Measurements from ENCODE around the gene IGFBP6.
A peak's percentile ranks its signal among the peaks of the same experiment; 100 is the strongest.
"Not testable (repeated sequence)": the region's sequence is repeated elsewhere in the genome, so short reads cannot be mapped to it uniquely, and the experiment has no call there.

Gene IGFBP6

DNA sequence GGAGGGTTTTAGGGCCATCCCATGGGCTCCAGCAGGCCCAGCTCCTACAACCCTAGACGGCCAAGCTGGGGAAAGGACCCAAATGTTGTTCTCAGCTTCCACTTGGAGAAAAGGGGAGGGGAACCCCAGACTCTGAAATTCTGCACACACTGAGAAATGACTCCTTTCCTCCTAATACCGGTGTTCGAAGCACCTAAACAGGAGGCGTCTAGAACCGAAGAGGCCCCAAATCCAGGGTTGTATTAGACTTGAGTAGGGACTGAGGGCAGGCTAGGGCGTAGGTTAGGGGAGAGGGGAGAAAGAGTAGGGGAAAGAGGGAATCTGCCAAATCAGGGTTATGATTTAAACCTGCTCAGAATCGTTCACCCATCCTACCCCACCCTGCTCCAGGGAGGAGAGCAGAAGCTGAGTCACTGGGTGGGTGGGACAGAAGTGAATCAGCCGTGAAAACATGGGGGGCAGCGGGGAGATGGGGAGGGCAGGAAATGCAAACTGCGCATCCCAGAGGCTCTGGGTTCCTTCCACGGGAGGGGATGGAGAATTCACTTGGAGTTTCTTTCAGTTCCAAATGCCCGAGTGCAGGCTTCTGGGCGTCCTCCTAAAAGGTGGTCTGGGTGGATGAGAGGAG, 1.0 kb downstream of the IGFBP6 start:
- no peak for DNase-seq

DNA sequence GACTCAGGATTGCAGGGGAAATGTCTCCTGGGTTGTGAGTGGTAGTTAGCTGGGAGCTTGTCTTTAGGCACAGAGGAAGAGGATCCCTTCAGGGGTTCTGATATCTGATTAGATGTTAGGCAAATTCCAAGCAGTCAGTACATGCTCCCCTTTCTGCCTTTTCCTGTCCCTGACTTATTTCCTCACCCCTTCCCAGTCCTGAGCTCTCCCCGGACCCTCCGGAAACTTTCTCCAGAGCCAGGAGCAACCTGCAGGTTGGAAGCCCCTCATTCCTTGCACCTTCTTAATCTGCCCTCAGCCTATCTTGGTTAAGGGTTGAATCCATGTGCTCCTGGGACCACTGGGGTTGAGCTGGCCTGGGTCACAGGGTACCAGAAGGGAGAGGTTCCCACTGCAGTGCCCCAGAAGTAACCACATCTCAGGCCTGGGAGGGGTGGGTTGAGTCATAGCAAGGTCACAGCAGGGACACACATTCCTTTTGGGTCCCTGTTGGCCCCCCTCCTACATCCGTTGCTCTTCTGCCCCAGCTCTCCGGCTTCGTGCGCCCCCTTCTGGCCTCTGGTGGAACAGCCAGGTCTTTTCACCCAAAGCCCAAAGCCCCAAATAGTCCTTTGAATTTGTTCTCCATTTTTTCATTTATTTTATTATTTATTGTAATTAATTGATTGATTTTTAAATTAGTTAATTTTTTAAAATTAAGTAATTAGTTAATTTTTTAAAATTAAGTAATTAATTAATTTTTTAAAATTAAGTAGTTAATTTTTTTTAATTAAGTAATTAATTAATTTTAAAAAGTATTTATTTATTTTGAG, 1.8 kb downstream of the IGFBP6 start:
- peak; percentile 88 for DNase-seq

DNA sequence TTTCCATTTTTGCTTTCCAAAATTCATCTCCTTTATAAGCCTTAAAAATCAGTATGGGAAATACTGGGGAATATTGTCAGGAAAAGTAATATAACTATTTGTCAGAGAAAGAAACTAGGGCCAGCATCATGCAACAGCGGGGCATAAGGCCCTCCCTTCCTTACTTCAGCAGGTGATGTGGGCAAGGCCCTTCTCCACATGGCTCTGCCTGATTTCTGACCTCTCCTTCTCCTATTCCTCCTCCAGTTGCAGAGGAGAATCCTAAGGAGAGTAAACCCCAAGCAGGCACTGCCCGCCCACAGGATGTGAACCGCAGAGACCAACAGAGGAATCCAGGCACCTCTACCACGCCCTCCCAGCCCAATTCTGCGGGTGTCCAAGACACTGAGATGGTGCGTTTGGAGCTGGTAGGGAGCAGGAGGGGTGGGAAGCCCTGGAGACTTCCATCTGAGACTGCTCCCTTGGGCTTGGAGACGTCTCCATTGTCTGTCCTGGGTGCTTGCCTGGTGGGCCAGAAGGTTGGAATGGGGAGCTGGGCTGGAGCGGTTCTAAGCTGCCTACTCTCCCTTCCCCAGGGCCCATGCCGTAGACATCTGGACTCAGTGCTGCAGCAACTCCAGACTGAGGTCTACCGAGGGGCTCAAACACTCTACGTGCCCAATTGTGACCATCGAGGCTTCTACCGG, 3.1 kb downstream of the IGFBP6 start:
- DNase-seq: no peak

DNA sequence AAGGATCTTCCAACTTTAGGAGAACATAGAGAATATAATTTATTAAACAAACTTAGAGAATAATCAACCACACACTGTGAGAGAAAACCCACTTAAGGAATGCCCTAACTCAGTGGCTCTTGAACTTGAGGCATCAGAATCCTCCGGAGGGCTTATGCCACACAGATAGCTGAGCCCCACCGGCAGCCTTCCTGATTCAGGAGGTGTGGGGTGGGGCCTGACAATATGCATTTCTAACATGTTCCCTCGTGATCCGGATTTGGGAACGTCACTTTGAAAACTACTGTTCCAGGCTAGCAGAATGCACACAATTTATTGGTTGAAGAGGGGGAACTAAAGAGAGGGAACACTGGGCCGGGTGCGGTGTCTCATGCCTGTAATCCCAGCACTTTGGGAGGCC, 3.8 kb downstream of the IGFBP6 start:
- DNase-seq: no peak

DNA sequence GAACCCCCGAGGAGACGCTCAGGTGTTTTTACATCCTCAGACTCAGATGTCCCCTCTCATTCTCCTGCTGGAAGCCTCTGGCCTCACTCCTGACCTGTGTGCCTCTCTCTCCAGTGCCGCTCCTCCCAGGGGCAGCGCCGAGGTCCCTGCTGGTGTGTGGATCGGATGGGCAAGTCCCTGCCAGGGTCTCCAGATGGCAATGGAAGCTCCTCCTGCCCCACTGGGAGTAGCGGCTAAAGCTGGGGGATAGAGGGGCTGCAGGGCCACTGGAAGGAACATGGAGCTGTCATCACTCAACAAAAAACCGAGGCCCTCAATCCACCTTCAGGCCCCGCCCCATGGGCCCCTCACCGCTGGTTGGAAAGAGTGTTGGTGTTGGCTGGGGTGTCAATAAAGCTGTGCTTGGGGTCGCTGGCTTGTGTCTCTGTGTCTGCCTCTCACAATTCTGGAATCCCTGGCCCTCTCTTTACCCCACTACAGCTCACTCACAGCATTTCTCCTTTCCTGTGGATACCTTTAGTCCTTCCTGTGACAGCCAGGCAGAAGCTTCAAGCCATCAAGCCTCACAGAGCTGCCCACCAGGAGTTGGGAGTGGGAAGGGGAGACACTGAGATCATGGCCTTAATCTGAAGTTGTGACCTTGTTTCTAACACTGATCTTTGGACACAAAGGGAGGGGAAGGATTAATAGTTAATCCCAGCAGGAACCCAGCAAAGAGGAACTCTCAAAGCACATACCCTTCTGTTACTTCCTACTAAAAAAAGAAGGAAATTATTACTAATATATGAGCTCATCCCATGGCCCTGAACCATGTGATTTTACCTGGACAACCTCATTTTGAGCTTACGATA, 4.7 kb downstream of the IGFBP6 start:
- no peak for DNase-seq

DNA sequence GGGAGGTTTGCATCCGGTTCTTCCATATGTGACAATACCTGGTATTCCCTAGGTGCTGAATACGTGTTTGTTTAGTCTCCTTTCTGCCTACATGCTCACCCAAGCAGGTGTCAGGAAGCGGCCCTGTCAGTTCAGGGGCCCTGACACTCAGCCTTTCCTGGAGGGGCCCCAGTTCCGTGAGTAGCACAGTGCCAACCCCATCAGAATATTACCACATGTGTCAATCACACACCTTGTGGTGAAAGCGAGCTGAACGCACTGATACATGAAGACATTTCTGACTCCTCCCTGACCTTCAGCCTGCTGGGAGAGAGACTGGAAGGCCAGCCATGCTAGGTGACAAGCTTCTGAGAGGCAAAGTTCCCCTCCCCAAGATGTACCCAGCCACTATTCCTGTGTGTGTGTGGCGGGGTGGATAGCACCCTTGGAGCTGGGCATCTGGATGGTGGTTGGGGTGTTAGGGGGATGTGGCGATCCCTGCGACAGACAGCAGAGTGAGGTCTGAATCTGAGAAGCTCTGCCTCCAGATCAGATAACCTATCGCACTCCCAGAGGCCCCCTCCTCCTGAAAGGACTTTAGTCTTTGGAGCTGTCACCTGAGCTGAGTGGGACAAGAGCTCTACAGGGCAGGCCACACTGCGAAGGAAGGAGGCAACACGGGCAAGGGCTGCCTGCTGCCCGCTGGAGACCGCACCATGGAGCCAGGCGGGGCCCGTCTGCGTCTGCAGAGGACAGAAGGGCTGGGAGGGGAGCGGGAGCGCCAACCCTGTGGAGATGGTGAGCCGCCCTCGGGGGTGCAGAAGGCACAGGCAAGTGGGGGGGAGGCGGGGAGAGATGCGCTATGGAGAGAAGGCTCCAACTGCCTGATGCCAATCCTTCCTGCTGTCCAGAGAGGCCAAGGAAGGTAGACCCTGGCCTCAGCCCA, 5.7 kb downstream of the IGFBP6 start, which contains the start of gene SOAT2:
SOAT2 (plus strand) TSS at position 604 of the 925 bp plus-strand sequence; CDS start at position 696, 92 bp downstream.
- no peak for DNase-seq

DNA sequence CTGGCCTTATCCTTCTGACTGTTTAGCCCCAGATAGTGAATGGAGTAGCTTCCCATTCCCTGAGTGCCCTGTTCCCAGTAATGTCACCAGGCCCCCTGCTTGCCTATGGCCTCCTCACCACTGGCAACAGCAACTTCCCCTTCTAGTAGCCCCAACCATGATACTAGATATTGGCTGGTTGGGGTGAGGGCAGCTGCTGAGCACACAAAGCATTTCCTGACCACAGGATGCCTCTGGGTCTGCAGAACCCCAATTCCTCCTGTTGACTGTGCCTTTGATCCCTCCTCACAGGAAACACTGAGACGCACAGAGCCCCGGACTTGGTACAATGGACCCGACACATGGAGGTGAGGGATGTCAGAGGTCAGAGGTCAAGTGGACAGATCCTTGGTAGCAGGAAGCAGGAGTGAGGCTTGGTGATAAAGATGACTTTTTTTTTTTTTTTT, 6.4 kb downstream of the IGFBP6 start:
- DNase-seq: peak; percentile 64

DNA sequence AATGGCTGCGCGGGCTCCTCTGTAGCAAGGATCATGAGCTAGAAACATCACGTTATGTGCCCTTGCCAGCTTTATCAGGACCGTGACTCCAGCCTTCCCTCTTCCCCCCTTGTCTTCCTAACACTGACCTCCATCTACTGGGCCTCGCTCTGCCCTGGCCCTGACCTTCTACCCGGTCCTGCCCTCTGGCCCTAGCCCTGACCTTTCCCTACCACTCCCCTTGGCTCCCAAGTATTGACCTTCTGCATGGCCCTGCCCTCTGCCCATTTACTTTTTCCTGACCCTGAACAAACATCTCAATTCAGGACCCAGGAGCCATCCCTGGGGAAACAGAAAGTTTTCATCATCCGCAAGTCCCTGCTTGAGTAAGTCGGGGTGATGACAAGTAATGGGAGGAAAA, 7.8 kb downstream of the IGFBP6 start:
- DNase-seq: no peak

DNA sequence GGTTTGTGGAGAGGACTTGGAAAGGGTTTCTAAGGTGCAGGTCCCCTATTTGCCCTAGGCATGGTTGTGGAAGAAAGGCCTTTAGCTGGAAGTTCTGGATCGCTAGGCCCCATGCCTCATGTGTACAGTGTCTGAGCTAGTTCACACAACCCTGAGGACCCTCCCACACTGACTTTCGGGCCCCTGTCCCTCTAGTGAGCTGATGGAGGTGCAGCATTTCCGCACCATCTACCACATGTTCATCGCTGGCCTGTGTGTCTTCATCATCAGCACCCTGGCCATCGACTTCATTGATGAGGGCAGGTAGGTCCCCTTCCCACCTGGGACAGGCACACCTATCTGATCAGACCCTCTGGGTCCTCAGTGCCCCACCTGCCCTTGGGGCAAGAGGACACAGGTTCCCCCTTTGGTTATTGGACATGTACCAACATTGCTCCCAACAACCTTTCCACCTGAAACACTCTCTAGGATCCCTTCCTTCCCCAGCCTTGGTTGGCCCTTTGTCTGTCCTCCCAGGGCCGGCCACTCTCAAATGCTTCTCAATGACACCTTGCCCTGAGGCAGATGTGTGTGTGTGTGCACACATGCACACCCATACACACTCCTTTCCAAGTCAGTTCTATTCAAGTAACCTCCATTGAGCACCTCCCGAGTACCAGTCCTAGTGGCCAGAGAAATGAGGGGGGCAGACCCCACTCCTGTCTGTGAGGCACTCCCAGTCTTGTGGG, 8.4 kb downstream of the IGFBP6 start:
- no peak for DNase-seq

DNA sequence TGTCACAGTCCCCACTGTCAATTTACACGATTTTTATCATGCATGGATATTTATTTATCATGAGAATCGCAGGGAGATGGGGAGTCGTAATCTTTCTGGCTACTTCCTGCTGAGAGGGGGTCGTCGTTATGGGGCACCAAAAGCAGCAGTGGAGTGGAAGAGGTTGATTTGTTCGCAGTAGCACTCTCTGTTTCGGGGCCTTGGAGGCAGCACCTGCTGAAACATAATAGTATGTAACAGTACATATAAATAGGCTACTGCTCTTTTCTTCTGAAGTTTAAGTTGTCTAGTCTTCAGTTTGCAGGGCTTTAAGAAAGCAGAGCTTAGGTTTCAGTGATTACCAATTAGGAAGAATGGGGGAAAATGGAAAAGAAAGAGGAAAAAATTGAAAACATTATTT, 9.7 kb downstream of the IGFBP6 start:
- no peak for DNase-seq

DNA sequence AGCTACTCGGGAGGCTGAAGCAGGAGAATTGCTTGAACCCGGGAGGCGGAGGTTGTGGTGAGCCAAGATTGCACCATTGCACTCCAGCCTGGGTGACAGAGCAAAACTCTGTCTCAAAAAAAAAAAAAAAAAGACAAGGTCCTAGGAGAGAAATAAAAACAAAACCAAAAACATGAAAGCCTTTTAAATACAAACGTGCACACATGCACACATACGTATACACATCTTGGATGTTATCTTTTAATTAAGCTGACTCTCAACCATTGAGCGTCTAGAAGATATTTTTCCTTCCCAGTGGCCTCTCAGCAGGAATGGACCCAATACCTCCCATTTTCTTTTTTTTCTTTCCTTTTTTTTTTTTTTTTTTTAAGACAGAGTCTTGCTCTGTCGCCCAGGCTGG, 15.0 kb downstream of the IGFBP6 start:
- DNase-seq: not testable (repeated sequence)

DNA sequence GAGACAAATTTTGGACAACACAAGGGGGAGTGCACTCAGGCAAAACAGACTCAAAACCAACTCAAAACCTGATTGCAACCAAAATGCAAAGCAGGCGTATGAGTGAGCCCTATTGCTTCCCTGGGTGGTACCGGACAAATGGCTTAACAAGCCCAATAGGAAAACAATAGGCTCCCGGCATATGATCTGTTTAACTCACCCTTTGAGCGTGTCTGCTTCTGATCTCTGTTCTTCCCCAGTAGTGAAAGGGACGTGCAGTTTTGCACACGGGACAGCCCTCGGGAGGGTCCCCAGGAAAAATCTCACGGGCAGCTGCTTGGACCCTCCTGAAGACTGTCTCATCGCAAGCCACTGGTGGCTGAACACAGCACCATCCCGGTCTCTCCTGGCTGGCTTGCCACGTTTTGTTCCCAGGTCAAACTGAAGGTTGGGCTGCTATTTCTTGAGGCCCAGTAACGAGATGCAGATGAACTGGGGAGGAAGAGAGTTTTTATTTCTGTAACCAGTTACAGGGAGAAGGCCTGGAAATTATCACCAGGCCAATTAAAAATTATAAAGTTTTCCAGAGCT, 15.8 kb downstream of the IGFBP6 start:
- DNase-seq: no peak

DNA sequence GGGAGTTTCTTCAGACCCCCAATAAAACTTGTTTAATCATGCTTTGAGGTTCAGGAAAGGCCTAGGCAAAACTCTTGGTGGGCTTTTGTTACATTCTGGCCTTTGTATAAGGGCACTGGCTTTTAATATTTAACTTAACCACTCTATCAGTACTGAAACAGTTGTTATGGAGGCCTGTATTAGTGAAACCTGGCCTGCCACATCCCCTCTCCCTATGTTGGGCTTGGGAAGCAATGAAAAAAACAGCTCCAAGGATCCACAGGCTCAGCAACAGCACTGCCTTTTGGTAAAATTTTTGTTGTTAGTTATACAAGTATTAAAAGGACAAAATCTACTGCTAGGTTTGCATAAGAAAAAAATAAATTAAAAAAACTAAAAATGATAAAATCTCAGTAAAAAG, 16.5 kb downstream of the IGFBP6 start:
- DNase-seq: no peak

DNA sequence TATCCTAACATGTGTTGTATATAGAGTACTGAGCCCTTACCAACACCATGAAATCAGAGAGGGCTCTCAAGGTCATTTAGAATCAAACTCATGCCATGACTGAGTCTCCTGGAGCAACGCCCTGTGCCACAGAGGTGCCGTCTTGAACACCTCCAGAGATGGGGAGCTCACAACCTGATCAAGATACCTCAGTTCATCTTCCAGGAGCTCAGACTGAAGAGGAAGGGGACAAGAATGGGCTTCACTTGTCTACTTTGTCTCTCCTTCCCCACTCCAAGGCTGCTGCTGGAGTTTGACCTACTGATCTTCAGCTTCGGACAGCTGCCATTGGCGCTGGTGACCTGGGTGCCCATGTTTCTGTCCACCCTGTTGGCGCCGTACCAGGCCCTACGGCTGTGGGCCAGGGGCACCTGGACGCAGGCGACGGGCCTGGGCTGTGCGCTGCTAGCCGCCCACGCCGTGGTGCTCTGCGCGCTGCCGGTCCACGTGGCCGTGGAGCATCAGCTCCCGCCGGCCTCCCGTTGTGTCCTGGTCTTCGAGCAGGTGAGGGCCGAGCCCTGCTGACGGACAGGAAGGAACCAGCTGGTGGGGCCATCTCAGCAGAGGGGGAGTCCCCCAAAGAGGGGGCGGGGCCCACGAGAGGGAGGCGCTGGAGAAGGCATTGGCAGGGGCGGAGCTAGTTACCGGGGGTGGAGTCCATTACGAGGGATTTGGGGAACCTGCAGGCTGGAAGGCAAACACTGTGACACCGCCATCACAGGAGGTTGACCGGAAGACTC, 17.8 kb downstream of the IGFBP6 start:
- DNase-seq: peak; percentile 8

DNA sequence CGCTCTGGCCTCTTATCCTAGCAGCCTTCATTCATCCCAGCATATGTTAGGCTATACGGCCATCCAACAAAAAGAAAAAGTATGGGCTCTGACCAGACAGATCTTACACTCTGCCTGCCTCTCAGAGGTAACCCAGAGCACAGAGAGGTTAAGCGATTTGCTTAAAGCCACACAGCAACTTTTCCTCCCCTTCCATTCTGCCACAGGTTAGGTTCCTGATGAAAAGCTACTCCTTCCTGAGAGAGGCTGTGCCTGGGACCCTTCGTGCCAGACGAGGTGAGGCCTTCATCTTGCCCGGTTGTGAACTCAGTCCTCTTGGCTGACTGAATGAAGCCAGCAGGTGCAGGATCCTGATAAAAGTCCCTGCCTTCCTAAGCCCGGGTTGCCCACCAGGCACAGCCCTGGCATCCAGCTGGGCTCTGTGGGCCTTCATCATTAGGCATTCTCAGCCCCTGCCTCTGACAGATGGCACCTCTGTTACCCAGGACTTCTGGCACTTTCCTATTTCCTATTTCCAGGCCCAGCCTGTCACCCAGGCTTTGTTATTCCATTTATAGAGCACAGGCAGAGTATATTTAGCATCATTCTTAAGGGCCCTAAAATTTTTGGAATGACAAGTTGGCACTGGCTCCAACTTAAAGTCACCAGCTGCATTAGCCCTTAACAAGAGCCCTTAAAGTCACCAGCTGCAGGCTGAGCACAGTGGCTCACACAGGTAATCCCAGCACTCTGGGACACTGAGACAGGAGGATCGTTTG, 18.6 kb downstream of the IGFBP6 start:
- DNase-seq: no peak

DNA sequence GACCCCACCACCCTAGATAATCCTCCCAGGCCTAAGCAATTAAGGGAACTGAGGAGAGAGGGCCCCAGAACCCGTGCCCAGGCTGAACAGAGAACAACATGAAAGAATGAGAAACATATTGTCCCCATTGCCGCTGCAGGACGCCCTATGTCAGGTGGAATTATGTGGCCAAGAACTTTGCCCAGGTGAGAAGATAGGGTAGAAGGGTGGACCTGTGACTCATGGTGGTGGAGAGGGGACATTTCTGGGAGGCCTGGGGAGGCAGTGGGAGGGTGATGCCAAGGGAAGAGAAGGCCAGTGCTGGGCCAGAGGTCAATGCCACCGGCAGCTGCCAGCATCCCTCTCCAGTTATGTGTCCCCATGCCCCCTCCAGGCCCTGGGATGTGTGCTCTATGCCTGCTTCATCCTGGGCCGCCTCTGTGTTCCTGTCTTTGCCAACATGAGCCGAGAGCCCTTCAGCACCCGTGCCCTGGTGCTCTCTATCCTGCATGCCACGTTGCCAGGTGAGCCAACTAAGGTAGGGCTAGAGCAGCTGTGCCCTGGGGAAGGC, 21.4 kb downstream of the IGFBP6 start:
- DNase-seq: no peak

DNA sequence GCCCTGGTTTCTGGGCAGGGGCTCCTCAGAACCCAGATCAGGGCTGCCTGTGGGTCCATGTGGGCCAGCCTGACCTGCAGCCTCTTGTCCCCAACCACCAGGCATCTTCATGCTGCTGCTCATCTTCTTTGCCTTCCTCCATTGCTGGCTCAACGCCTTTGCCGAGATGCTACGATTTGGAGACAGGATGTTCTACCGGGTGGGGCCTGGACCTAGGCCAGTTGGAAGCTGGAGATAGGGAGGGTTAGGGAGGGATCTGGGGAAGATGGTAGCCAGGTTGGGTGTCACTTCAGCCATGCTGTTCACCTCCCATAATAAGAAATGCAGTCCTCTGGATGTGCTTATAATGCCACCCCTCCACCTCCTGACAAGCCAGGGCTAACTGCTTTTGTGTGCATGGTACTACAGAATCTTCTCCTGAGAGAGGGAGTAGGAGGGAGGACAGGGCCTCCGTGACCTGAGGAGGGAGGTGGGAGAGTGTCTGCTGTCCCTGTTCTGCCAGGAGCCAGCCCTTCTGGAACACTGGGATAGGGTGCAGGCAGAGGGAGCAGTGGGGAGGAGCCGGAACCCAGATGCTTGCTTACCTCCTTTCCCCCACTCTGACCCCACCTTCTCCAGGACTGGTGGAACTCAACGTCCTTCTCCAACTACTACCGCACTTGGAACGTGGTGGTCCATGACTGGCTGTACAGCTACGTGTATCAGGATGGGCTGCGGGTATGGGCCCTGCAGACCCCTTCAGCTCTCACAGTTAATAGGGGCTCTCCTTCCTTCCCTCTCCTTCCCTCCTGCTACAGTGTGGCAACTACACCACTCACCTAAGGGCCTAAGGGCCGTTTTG, 23.4 kb downstream of the IGFBP6 start:
- no peak for DNase-seq

DNA sequence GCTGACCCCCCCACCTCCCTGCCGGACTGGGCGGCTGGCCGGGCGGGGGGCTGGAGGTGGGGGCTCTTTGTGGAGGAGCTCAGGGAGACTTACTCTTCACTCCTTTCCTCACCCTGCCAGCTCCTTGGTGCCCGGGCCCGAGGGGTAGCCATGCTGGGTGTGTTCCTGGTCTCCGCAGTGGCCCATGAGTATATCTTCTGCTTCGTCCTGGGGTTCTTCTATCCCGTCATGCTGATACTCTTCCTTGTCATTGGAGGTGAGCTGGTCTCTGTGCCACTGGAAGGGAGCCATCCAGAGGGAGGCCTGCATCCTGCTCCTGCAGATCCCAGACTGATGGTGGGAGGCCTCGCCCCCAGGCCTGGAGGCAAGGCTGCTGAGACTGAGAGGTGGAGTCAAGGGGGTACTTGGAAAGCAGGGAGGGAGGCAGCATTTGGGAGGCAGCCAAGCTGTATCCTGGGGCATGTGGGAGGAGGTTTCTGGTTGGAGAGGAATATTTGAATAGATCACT, 25.5 kb downstream of the IGFBP6 start:
- no peak for DNase-seq
